Right atrium auricular region (tissue), 2 donors: ENCODE data around the gene XRCC5. TPM values are rescaled to one million over a fixed set of nuclear protein-coding genes. Genes with fewer than 3 reads are reported as not detected.

Source experiments
- DNase-seq: peaks from one replicate; pipeline ENCODE4 v3.0.0-alpha.2; 2019; ENCODE audit warnings: low spot score
- H3K27ac ChIP-seq, 2 donors: fragments of 200-600 bp; sonication (generic); 1 replicate in 1 of 2; 2 replicates in 1 of 2; pipeline ENCODE4 v1.5.1; 2016 to 2019
- H3K27me3 ChIP-seq, 2 donors: fragments of 200-600 bp; sonication (generic); one replicate each; pipeline versions ENCODE4 v1.5.1 to v1.6.0; 2017 to 2019
- H3K36me3 ChIP-seq: fragments of 200-600 bp; sonication (generic); one replicate; pipeline ENCODE4 v1.5.1; 2016
- H3K4me1 ChIP-seq, 2 donors: fragments of 200-600 bp; sonication (generic); one replicate each; pipeline versions ENCODE4 v1.5.1 to v1.6.0; 2017 to 2019
- H3K4me3 ChIP-seq, 2 donors: fragments of 200-600 bp; sonication (generic); 1 replicate in 1 of 2; 2 replicates in 1 of 2; pipeline ENCODE4 v1.5.1; 2017 to 2019; ENCODE audit warnings: mild to moderate bottlenecking in 1 of 2, moderate library complexity in 1 of 2
- H3K9me3 ChIP-seq, 2 donors: fragments of 200-600 bp; sonication (generic); one replicate each; pipeline ENCODE4 v1.5.1; 2019
- CTCF ChIP-seq, 2 donors: fragments of 200-600 bp; sonication (generic); IDR thresholded peaks; one replicate each; pipeline ENCODE4 v1.5.1; 2019; ENCODE audit warnings: antibody characterized with exemption in 2 of 2
- total RNA-seq, 2 donors: library from RNA; depleted of rRNA; stranded (reverse); fragments of >200 nt; gene quantifications; one replicate each; pipeline ENCODE4 v1.1.0, GENCODE V29; 2016

Gene XRCC5
- total RNA-seq, 2 donors from 2014 or later: 89.9 to 93.7 TPM

- peaks cover 9% of the 10 kb centered on the region for H3K36me3 ChIP-seq
- TF ChIP-seq CTCF (IDR thresholded peaks at IDR 0.05): no peak
- DNase-seq: no peak
These were observed 72.9 kb downstream of the XRCC5 start for GRCh38 chr2:216181953-216182461.

DNA sequence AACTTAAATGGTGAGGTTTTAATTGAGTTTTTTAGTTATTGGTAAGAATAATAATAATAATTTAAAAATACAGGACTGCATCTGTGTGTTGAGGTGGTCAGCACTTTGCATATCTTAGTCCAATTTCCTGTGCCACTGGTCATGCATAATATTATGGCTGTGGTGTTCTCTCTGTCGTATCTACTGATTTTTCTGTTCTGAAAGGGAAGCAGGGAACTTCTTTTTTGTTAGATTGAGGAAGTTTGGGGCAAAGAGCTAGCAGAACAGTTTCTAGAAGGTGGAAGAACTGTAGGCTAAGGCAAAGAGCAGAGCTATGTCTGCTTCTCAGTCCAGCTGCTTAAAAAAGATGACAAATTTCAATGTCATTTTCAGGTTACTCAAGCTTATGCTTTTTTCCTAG is 74.3 kb downstream of the XRCC5 start:
- H3K4me3 ChIP-seq: no peak overlapping the region
- peaks cover 0 to 12% of the 10 kb centered on the region in 2 donors for H3K4me1 ChIP-seq

More at GRCh38 chr2:216181953-216182461, 72.9 kb downstream of the XRCC5 start:
- Histone ChIP-seq H3K4me3 (no peak overlapping the region), H3K27me3 (no peaks in the 10 kb centered on the region), H3K27ac (no peak overlapping the region), H3K4me1 (peaks cover 0 to 2% of the 10 kb centered on the region in 2 donors), H3K9me3 (no peaks in the 10 kb centered on the region)

DNA sequence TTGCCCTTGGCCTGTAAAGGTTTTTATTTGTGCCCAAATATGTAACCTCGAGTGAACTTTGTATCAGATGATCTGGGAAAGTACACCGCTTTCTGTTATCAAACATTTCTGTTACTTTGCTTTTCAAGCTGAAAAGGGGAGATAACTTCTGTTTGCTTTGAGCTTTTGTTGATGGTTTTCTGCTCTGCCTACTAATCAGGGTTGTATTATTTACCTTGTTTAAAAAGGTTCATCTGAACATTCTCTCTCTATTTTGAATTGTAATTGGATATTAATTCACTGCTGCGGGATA is 79.4 kb downstream of the XRCC5 start:
- no peak for DNase-seq
- H3K9me3 ChIP-seq: no peaks in the 10 kb centered on the region
- no peak for TF ChIP-seq CTCF (IDR thresholded peaks at IDR 0.05)
- H3K4me1 ChIP-seq: peaks cover 0 to 14% of the 10 kb centered on the region in 2 donors
- peaks cover 26% of the 10 kb centered on the region for H3K36me3 ChIP-seq
- H3K27ac ChIP-seq: no peak overlapping the region
- no peak overlapping the region for H3K4me3 ChIP-seq
- no peaks in the 10 kb centered on the region for H3K27me3 ChIP-seq

More for the DNA sequence above, 74.3 kb downstream of the XRCC5 start:
- peaks cover 6% of the 10 kb centered on the region for H3K36me3 ChIP-seq
- no peak overlapping the region for H3K27ac ChIP-seq
- TF ChIP-seq CTCF (IDR thresholded peaks at IDR 0.05): no peak
- H3K27me3 ChIP-seq: no peaks in the 10 kb centered on the region
- no peaks in the 10 kb centered on the region for H3K9me3 ChIP-seq
- DNase-seq: no peak

GRCh38 chr2:216188956-216189355 is 79.8 kb downstream of the XRCC5 start:
- no peaks in the 10 kb centered on the region for H3K9me3 ChIP-seq
- DNase-seq: no peak
- no peak overlapping the region for H3K4me3 ChIP-seq
- no peaks in the 10 kb centered on the region for H3K27me3 ChIP-seq
- peaks cover 29% of the 10 kb centered on the region for H3K36me3 ChIP-seq
- H3K4me1 ChIP-seq: peaks cover 0 to 14% of the 10 kb centered on the region in 2 donors
- no peak for TF ChIP-seq CTCF (IDR thresholded peaks at IDR 0.05)
- H3K27ac ChIP-seq: no peak overlapping the region

DNA sequence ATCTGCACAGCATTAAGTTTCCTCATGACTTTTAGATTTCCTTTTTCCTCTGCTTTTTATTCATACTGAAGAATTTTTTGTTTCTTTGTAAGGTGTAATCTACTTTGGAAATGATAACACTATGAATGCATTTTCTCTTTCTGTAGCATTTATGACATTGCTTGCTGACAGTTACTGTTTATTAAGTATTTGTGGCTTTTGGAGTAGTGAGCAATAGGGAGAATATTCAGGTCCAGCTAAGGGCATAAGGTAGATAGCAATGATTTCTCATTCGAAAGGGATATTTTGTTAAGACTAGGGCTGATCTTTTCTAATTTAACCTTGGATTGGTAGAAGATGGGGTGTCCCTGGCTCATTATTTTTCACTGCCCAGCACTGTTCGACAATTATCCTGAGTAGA is 80.3 kb downstream of the XRCC5 start:
- Histone ChIP-seq H3K27me3 (no peaks in the 10 kb centered on the region), H3K4me1 (peaks cover 0 to 14% of the 10 kb centered on the region in 2 donors), H3K36me3 (peaks cover 29% of the 10 kb centered on the region), H3K27ac (no peak overlapping the region), H3K4me3 (no peak overlapping the region), H3K9me3 (no peaks in the 10 kb centered on the region)
- TF ChIP-seq CTCF (IDR thresholded peaks at IDR 0.05): no peak
- DNase-seq: no peak

DNA sequence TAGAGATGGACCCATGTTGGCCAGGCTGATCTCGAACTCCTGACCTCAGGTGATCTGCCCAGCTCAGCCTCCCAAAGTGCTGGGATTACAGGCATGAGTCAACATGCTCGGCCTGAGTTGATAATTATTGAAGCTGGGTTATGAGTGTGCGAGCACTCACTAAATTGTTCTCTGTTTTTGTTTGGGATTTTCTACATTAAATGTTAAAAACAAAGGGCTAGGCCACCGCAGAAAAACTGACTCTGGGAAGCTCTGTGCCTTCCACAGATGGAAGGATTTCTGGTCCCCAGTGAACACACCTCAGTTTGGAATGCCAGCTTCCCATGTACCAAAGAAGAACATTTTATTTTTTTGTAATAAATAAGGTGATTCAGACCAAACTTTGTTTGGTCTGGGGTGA is 83.0 kb downstream of the XRCC5 start:
- peaks cover 40% of the 10 kb centered on the region for H3K36me3 ChIP-seq
- no peaks in the 10 kb centered on the region for H3K27me3 ChIP-seq
- no peak for TF ChIP-seq CTCF (IDR thresholded peaks at IDR 0.05)
- H3K4me3 ChIP-seq: no peak overlapping the region
- no peaks in the 10 kb centered on the region for H3K9me3 ChIP-seq
- no peak for DNase-seq
- no peak overlapping the region for H3K27ac ChIP-seq
- peaks cover 0 to 10% of the 10 kb centered on the region in 2 donors for H3K4me1 ChIP-seq
